Left kidney (tissue), 2 donors: Measurements from ENCODE around the gene KDM5A. TPM values are rescaled to one million over a fixed set of nuclear protein-coding genes. Genes with fewer than 3 reads are reported as not detected.
"Not testable (repeated sequence)": the region's sequence is repeated elsewhere in the genome, so short reads cannot be mapped to it uniquely, and the experiment has no call there.

ENCODE experiments used
- DNase-seq: peaks from one replicate; pipeline ENCODE4 v3.0.0-alpha.2; 2013
- polyA plus RNA-seq: library from polyadenylated mRNA; unstranded; fragments of 120-200 nt; gene quantifications from one replicate; pipeline ENCODE4 v1.2.1, GENCODE V29; 2013; ENCODE audit not compliant: insufficient read length

The KDM5A gene
- polyA plus RNA-seq, 1 donor = 47.0 TPM

- DNase-seq = no peak
Observed at GRCh38 chr12:238736-239398, 150.3 kb downstream of the KDM5A start.

- DNase-seq = no peak
Observed at GRCh38 chr12:238116-238515, 151.0 kb downstream of the KDM5A start.

GRCh38 chr12:237026-237815 lies 151.9 kb downstream of the KDM5A start:
- DNase-seq = no peak

GRCh38 chr12:236445-236844 lies 152.7 kb downstream of the KDM5A start:
- no peak for DNase-seq

GRCh38 chr12:235967-236366 lies 153.2 kb downstream of the KDM5A start:
- DNase-seq = not testable (repeated sequence)

GRCh38 chr12:234891-235415 lies 154.2 kb downstream of the KDM5A start:
- no peak for DNase-seq

GRCh38 chr12:234019-234418 lies 155.1 kb downstream of the KDM5A start:
- no peak for DNase-seq

- DNase-seq = no peak
Observed at GRCh38 chr12:233615-233968, 155.5 kb downstream of the KDM5A start.

- DNase-seq = no peak
Observed at GRCh38 chr12:232731-233614, 156.1 kb downstream of the KDM5A start.

GRCh38 chr12:230925-231671 lies 158.0 kb downstream of the KDM5A start:
- DNase-seq = no peak

Other genes with a start within 250 kb of the KDM5A start
- 16.7 TPM for gene SLC6A12, start 175.2 kb downstream of the KDM5A start, polyA plus RNA-seq
- 48.9 TPM for gene SLC6A13, start 126.5 kb downstream of the KDM5A start, polyA plus RNA-seq
- 38.6 TPM for gene CCDC77, start 12.3 kb upstream of the KDM5A start, polyA plus RNA-seq
- 18.3 TPM for gene B4GALNT3, start 70.6 kb upstream of the KDM5A start, polyA plus RNA-seq